CD4-positive, alpha-beta T cell treated with Interleukin-4 for 4 hours (primary cell): ENCODE results near the gene RTL5.
A peak's percentile ranks its signal among the peaks of the same experiment; 100 is the strongest.

Experiments
- DNase-seq: peaks from one replicate; pipeline ENCODE4 v3.0.0-alpha.2; 2020

Gene RTL5

GRCh38 chrX:72129661-72130060, 2.1 kb downstream of the RTL5 start:
- DNase-seq = no peak

GRCh38 chrX:72128881-72129280, 2.8 kb downstream of the RTL5 start:
- no peak for DNase-seq

- no peak for DNase-seq
Observed at GRCh38 chrX:72128183-72128834, 3.4 kb downstream of the RTL5 start.

GRCh38 chrX:72127332-72127731, 4.4 kb downstream of the RTL5 start:
- no peak for DNase-seq

- DNase-seq = peak; percentile 79
Observed at GRCh38 chrX:72126539-72127140, 5.1 kb downstream of the RTL5 start.

- no peak for DNase-seq
Observed at GRCh38 chrX:72126048-72126415, 5.7 kb downstream of the RTL5 start.

- DNase-seq = no peak
Observed at GRCh38 chrX:72125331-72126047, 6.2 kb downstream of the RTL5 start.

GRCh38 chrX:72124540-72125201, 7.0 kb downstream of the RTL5 start:
- no peak for DNase-seq

GRCh38 chrX:72123471-72124185, 8.1 kb downstream of the RTL5 start:
- no peak for DNase-seq

- DNase-seq = no peak
Observed at GRCh38 chrX:72122621-72123337, 8.9 kb downstream of the RTL5 start.

- DNase-seq = peak; percentile 83
Observed at GRCh38 chrX:72121383-72121782, 10.3 kb downstream of the RTL5 start.

- DNase-seq = no peak
Observed at GRCh38 chrX:72120837-72121236, 10.9 kb downstream of the RTL5 start.

- DNase-seq = no peak
Observed at GRCh38 chrX:72117636-72118210, 14.0 kb downstream of the RTL5 start.

- DNase-seq = no peak
Observed at GRCh38 chrX:72115380-72115779, 16.3 kb downstream of the RTL5 start.

- DNase-seq = no peak
Observed at GRCh38 chrX:72114807-72115206, 16.9 kb downstream of the RTL5 start.

GRCh38 chrX:72114306-72114705, 17.4 kb downstream of the RTL5 start:
- no peak for DNase-seq

GRCh38 chrX:72113461-72113860, 18.3 kb downstream of the RTL5 start:
- no peak for DNase-seq

GRCh38 chrX:72110876-72111708, 20.6 kb downstream of the RTL5 start:
- no peak for DNase-seq

GRCh38 chrX:72110051-72110875, 21.5 kb downstream of the RTL5 start:
- no peak for DNase-seq

GRCh38 chrX:72108666-72109065, 23.0 kb downstream of the RTL5 start:
- DNase-seq = no peak
